Measurements from ENCODE around the gene SPRED2.

Gene SPRED2

DNA sequence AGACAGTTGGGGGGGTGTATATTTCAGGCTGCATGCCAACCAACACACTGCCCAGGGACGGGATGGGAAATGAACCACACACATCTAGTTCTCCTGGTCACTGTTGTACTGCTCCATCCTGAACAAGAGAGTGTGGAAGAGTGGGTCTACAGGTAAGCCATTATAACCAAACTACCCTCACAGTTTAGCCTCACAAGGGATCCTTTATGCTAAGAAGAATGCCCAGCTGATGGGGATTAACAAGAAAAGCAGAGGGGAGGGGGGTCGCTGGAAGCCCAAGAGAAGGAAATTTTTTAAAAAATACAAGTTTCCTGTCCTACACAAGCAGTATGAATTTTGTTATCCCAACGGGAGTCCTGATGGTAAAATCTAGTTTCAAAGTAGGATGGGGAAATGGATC lies 16.1 kb downstream of the SPRED2 start:
- no peak for TF ChIP-seq POLR2A (IDR thresholded peaks at IDR 0.05; ENCODE audit: low read length)
- TF ChIP-seq GATA1 (IDR thresholded peaks at IDR 0.05; ENCODE audit: low read depth, low read length) = no peak
- DNase-seq = no peak

- no peak for DNase-seq
- TF ChIP-seq GATA1 (IDR thresholded peaks at IDR 0.05; ENCODE audit: low read depth, low read length) (no peak), POLR2A (IDR thresholded peaks at IDR 0.05; ENCODE audit: low read length) (no peak)
Measured at GRCh38 chr2:65415091-65415490, 17.3 kb downstream of the SPRED2 start.

DNA sequence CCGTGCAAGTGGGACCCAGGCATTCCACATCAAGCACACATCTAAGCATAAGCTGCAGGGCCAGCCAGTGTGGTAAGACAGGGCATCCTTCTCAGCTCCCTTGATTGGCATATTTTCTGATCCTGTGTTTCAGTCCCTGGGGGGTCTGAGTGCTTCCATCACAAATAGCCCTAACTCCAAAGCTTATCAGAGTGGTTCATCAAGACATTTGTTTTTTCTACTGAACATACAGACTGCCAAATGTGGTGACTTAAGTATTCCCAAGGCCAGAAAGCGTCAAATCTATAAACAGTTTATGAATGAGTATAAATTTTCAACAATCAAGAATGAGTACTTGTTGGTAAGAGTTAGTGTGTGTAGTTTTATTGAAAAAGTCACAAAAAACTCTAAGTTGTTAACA lies 18.8 kb downstream of the SPRED2 start:
- TF ChIP-seq POLR2A (IDR thresholded peaks at IDR 0.05; ENCODE audit: low read length) = no peak
- no peak for TF ChIP-seq GATA1 (IDR thresholded peaks at IDR 0.05; ENCODE audit: low read depth, low read length)
- no peak for DNase-seq

GRCh38 chr2:65413106-65413505 lies 19.3 kb downstream of the SPRED2 start:
- no peak for DNase-seq
- no peak for TF ChIP-seq POLR2A (IDR thresholded peaks at IDR 0.05; ENCODE audit: low read length)
- TF ChIP-seq GATA1 (IDR thresholded peaks at IDR 0.05; ENCODE audit: low read depth, low read length) = no peak

DNA sequence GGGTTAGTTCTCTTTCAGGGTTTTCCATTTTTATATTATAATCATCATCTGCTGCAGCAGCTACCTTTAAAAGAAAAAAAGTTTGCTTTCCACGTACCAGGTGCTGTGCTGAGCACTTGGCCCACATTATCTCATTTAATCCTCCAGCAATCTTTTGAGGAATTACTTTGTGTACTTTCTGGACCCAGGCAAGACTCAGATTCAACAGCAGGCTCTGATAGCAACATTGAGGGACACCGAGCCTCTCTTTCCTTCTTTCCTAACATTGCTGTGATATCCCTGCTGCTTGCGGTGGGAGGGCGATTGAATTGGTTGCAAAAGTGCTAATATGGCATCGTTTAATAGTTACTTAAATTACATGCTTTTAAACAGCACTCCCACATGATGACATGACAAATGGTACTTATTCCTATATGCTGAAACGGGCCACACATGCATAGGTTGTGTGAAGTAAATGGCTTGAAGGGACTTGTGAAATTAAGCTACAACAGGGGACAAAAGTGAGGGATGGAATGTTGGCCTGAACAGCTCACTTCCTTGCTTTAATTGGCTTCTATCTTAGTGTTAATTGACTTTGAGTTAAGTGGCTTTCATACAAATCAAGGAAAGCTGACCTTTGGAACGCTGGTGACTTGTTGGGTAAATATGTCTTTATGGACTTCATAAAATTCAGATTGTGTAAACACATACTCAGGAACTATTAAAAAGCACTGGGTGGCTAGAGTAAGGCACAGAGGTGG lies 21.2 kb downstream of the SPRED2 start:
- DNase-seq = no peak
- TF ChIP-seq GATA1 (IDR thresholded peaks at IDR 0.05; ENCODE audit: low read depth, low read length) (no peak), POLR2A (IDR thresholded peaks at IDR 0.05; ENCODE audit: low read length) (no peak)

GRCh38 chr2:65409045-65409444 lies 23.4 kb downstream of the SPRED2 start:
- TF ChIP-seq GATA1 (IDR thresholded peaks at IDR 0.05; ENCODE audit: low read depth, low read length) (no peak), POLR2A (IDR thresholded peaks at IDR 0.05; ENCODE audit: low read length) (no peak)
- DNase-seq = no peak

- no peak for TF ChIP-seq POLR2A (IDR thresholded peaks at IDR 0.05; ENCODE audit: low read length)
- no peak for TF ChIP-seq GATA1 (IDR thresholded peaks at IDR 0.05; ENCODE audit: low read depth, low read length)
- no peak for DNase-seq
Measured at GRCh38 chr2:65407240-65407639, 25.2 kb downstream of the SPRED2 start.

DNA sequence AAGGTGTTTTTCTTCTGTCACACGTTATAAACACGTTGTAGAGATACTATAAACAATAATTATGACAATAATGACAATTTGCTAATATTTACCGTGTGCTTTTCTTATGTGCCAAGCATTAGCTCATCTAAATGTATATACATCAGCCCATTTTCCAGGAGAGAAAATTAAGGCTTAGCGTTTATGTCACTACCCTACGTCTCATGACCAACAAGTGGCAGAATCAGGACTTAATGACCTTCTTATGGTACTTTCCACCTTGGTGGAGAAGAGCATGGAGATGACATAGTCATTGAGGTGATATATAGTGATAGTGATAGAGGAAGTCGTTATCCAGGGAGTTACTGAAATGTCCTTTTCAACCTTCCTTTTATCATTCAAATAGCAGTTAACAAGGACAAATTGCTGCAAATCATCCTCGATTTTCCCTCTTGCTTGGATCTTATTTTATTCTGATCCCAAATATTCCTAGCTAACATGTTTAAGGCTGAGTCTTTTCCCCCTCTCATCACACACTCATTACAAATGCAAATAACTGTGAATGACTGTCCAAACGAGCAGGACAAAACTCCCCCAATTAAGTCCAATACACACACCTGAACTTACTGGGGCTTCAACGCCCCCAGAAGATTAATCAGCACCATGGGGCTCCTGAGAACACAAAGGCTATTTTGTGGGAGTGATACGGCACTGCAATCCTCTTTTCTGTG lies 27.3 kb downstream of the SPRED2 start:
- TF ChIP-seq GATA1 (IDR thresholded peaks at IDR 0.05; ENCODE audit: low read depth, low read length) (no peak), POLR2A (IDR thresholded peaks at IDR 0.05; ENCODE audit: low read length) (no peak)
- DNase-seq = no peak

DNA sequence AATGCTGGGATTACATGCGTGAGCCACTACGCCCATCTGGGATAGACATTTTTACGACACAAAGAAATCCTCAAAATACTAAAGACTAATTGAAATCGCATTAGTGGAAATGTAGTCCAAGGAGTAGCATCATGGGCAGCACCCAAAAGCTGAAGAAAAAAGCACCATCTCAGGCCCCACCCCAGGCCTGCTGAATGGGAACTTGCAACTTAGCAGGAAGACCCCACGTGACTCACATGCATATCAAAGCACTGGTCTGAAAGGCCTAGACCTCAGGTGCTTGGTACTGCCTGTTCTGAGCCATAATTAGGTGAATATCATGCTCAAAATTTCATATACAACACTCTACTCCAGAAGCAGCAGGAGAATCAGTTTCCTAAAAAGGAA lies 28.9 kb downstream of the SPRED2 start:
- no peak for TF ChIP-seq POLR2A (IDR thresholded peaks at IDR 0.05; ENCODE audit: low read length)
- TF ChIP-seq GATA1 (IDR thresholded peaks at IDR 0.05; ENCODE audit: low read depth, low read length) = no peak
- no peak for DNase-seq

GRCh38 chr2:65402780-65403528 lies 29.4 kb downstream of the SPRED2 start:
- DNase-seq = no peak

DNA sequence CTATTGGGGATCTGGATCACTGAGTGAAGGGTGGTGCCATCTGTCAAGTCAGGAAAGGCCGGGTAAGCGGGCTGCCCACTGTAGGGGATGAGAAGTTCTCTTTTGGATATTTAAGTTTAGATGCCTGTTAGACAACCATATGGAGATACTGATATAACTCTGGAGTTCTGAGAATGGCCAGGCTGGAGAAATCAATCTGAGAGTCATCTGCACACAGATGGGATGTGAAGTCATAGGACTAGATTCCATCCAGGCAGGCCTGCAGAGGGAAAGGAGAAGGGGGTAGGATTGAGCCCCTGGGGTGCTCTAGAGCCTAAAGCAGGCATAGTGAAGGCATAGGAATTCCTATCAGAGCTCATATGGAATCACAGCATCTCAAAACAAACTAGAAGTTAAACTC lies 30.1 kb downstream of the SPRED2 start:
- no peak for DNase-seq
- TF ChIP-seq GATA1 (IDR thresholded peaks at IDR 0.05; ENCODE audit: low read depth, low read length) = no peak
- TF ChIP-seq POLR2A (IDR thresholded peaks at IDR 0.05; ENCODE audit: low read length) = no peak

More at GRCh38 chr2:65402780-65403528, 29.4 kb downstream of the SPRED2 start:
- TF ChIP-seq GATA1 (IDR thresholded peaks at IDR 0.05; ENCODE audit: low read depth, low read length) (no peak), POLR2A (IDR thresholded peaks at IDR 0.05; ENCODE audit: low read length) (no peak)

- no peak for DNase-seq
- TF ChIP-seq GATA1 (IDR thresholded peaks at IDR 0.05; ENCODE audit: low read depth, low read length) (no peak), POLR2A (IDR thresholded peaks at IDR 0.05; ENCODE audit: low read length) (no peak)
Measured at GRCh38 chr2:65397122-65397521, 35.3 kb downstream of the SPRED2 start.

- TF ChIP-seq GATA1 (IDR thresholded peaks at IDR 0.05; ENCODE audit: low read depth, low read length) (no peak), POLR2A (IDR thresholded peaks at IDR 0.05; ENCODE audit: low read length) (no peak)
- peak in 1 of 2 experiments; percentile 28 for DNase-seq
Measured at GRCh38 chr2:65396348-65397026, 35.9 kb downstream of the SPRED2 start.
